TTC549 (cell line): ENCODE data around the gene XRN2.

Experiments
- FAIRE-seq: peaks from 2 replicates; lab custom pipeline; 2012; peaks lifted over from hg19 to GRCh38; lab: Jason Lieb, UNC

XRN2 gene

GRCh38 chr20:21432911-21433310 is 129.8 kb downstream of the XRN2 start:
- FAIRE-seq: no peak

- no peak for FAIRE-seq
Observed at GRCh38 chr20:21433329-21433890, 130.3 kb downstream of the XRN2 start.

GRCh38 chr20:21435576-21435975 is 132.4 kb downstream of the XRN2 start:
- no peak for FAIRE-seq

GRCh38 chr20:21436205-21436604 is 133.1 kb downstream of the XRN2 start:
- no peak for FAIRE-seq

GRCh38 chr20:21437248-21437647 is 134.1 kb downstream of the XRN2 start:
- FAIRE-seq: no peak

GRCh38 chr20:21437816-21438215 is 134.7 kb downstream of the XRN2 start:
- no peak for FAIRE-seq
